ENCODE results near the gene BAIAP2L1. TPM values are rescaled to one million over a fixed set of nuclear protein-coding genes. Genes with fewer than 3 reads are reported as not detected.

Gene BAIAP2L1
- total and polyA plus RNA-seq, 2 donors (not counting 1 experiment from before 2014, with no cell fraction given), result 3.1 to 5.3 TPM

DNA sequence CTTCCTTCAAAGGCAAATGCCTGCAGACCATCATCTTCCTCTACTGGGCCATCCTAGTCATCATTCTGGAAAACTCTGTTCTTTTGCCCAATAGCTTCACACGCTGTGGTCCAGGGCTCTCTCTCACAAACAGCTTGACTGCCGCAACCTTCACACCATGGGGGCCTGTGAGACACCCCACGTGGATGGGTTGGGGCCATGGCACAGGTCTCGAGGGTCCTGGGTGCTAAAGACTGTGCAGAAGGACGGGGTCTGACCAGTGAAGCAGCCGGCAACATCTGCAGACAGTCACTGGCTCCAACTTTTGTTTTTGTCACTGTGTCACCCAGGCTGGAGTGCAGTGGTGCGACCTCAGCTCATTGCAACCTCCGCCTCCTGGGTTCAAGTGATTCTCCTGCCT is 91.3 kb downstream of the BAIAP2L1 start:
- H3K79me2 ChIP-seq (ENCODE audit: control insufficient read depth, insufficient read depth, low read length), result no peaks in the 10 kb centered on the region
- H3K9me3 ChIP-seq (ENCODE audit: control insufficient read depth, insufficient read depth, low read depth, low read length), result no peaks in the 10 kb centered on the region
- H3K27me3 ChIP-seq (ENCODE audit: control insufficient read depth, insufficient read depth, low read length), result no peaks in the 10 kb centered on the region
- TF ChIP-seq, protein P1, sequence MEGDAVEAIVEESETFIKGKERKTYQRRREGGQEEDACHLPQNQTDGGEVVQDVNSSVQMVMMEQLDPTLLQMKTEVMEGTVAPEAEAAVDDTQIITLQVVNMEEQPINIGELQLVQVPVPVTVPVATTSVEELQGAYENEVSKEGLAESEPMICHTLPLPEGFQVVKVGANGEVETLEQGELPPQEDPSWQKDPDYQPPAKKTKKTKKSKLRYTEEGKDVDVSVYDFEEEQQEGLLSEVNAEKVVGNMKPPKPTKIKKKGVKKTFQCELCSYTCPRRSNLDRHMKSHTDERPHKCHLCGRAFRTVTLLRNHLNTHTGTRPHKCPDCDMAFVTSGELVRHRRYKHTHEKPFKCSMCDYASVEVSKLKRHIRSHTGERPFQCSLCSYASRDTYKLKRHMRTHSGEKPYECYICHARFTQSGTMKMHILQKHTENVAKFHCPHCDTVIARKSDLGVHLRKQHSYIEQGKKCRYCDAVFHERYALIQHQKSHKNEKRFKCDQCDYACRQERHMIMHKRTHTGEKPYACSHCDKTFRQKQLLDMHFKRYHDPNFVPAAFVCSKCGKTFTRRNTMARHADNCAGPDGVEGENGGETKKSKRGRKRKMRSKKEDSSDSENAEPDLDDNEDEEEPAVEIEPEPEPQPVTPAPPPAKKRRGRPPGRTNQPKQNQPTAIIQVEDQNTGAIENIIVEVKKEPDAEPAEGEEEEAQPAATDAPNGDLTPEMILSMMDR (conservative IDR thresholded peaks at IDR 0.05 in 1 of 2, IDR thresholded peaks at IDR 0.05 in 1 of 2; ENCODE audit: low read depth in 1 of 2, low read length in 2 of 2), result no peak
- TF ChIP-seq EZH2 (IDR thresholded peaks at IDR 0.05; ENCODE audit: low read length, missing control alignments), result no peak
- no peak overlapping the region for H3K4me3 ChIP-seq (replicated peaks in 1 of 4; ENCODE audit: control extremely low read depth in 1 of 4, insufficient read depth in 1 of 4, low read depth in 3 of 4, low read length in 4 of 4)
- no peaks in the 10 kb centered on the region for H4K20me1 ChIP-seq (ENCODE audit: control insufficient read depth, extremely low read depth, insufficient read depth, low read length)
- H3K9ac ChIP-seq (ENCODE audit: insufficient read depth, low read length), result no peak overlapping the region
- no peak overlapping the region for H3K27ac ChIP-seq (ENCODE audit: insufficient read depth, low read length)
- H3K4me1 ChIP-seq (ENCODE audit: control insufficient read depth, extremely low read depth, insufficient read depth, low read length), result no peaks in the 10 kb centered on the region
- no peak overlapping the region for H3K4me2 ChIP-seq (ENCODE audit: extremely low read depth, insufficient read depth, low read length)
- DNase-seq (ENCODE audit: low read depth in 2 of 2), result no peak
- H2AFZ ChIP-seq (ENCODE audit: low read length), result no peak overlapping the region
- H3K36me3 ChIP-seq (ENCODE audit: control insufficient read depth, insufficient read depth, low read length), result no peaks in the 10 kb centered on the region

DNA sequence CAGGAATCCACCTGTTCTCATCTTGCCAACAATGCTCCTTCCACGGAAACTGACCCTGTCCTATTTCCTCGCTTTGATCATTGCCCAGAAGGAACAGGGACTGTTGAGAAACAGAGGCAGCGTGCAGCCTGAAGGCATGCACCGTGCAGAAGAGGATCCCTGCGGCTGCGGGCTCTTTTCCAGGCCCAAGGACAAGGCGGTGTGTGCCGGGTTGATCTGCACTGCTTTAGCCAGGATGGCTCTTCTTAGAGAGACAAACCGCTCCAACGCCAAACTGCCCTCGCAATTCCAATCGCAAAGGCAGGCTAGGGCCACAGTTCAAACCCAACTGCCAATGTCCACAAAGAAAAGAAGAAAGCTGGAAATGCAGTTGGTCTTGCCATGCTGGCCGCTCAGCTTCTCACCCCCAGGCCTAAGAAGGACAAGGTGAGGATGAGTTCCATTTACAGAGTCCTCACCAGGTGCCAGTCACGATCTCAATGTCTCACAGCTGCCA is 92.9 kb downstream of the BAIAP2L1 start:
- Histone ChIP-seq H3K4me2 (ENCODE audit: extremely low read depth, insufficient read depth, low read length) (no peak overlapping the region), H4K20me1 (ENCODE audit: control insufficient read depth, extremely low read depth, insufficient read depth, low read length) (no peaks in the 10 kb centered on the region), H2AFZ (ENCODE audit: low read length) (no peak overlapping the region), H3K9ac (ENCODE audit: insufficient read depth, low read length) (no peak overlapping the region), H3K79me2 (ENCODE audit: control insufficient read depth, insufficient read depth, low read length) (no peaks in the 10 kb centered on the region), H3K36me3 (ENCODE audit: control insufficient read depth, insufficient read depth, low read length) (peaks cover 2% of the 10 kb centered on the region), H3K9me3 (ENCODE audit: control insufficient read depth, insufficient read depth, low read depth, low read length) (no peaks in the 10 kb centered on the region), H3K27me3 (ENCODE audit: control insufficient read depth, insufficient read depth, low read length) (no peaks in the 10 kb centered on the region), H3K4me3 (replicated peaks in 1 of 4; ENCODE audit: control extremely low read depth in 1 of 4, insufficient read depth in 1 of 4, low read depth in 3 of 4, low read length in 4 of 4) (no peak overlapping the region), H3K27ac (ENCODE audit: insufficient read depth, low read length) (no peak overlapping the region), H3K4me1 (ENCODE audit: control insufficient read depth, extremely low read depth, insufficient read depth, low read length) (no peaks in the 10 kb centered on the region)
- DNase-seq (ENCODE audit: low read depth in 2 of 2), result no peak
- TF ChIP-seq, protein P1 (conservative IDR thresholded peaks at IDR 0.05 in 1 of 2, IDR thresholded peaks at IDR 0.05 in 1 of 2; ENCODE audit: low read depth in 1 of 2, low read length in 2 of 2), result no peak
- TF ChIP-seq EZH2 (IDR thresholded peaks at IDR 0.05; ENCODE audit: low read length, missing control alignments), result no peak

DNA sequence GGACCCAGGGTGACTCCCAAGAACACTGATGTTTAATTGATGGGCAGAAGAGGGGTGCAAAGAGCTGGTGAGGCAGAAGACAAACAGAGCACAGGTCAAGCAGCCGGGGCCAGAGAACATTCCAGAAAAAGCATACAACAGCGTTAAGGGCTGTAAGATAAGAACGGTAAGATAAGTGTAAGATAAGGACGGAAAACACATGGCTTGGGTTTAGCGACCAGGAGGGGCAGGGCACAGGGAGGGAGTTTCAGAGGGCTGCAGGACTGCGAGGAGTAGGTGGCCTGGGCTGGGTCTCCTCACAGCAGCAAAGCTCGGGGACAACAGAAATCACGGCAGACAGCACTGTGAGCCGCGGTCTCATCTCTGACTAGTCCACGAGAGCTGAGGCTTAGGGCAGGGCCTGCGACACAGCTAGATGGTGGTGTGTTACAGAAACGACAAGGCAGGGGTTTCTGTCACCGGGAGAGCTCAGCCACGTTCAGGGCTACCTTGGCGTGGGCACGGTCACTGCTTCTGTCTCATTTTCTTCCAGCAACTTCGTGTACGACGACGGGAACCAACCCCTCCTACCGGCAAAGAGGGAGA is 94.8 kb downstream of the BAIAP2L1 start:
- H3K4me3 ChIP-seq (replicated peaks in 1 of 4; ENCODE audit: control extremely low read depth in 1 of 4, insufficient read depth in 1 of 4, low read depth in 3 of 4, low read length in 4 of 4), result no peak overlapping the region
- H3K79me2 ChIP-seq (ENCODE audit: control insufficient read depth, insufficient read depth, low read length), result no peaks in the 10 kb centered on the region
- no peaks in the 10 kb centered on the region for H3K9me3 ChIP-seq (ENCODE audit: control insufficient read depth, insufficient read depth, low read depth, low read length)

More for the DNA sequence above, 94.8 kb downstream of the BAIAP2L1 start:
- no peaks in the 10 kb centered on the region for H3K27me3 ChIP-seq (ENCODE audit: control insufficient read depth, insufficient read depth, low read length)
- no peak overlapping the region for H3K4me2 ChIP-seq (ENCODE audit: extremely low read depth, insufficient read depth, low read length)
- H2AFZ ChIP-seq (ENCODE audit: low read length), result no peak overlapping the region
- H3K9ac ChIP-seq (ENCODE audit: insufficient read depth, low read length), result no peak overlapping the region
- TF ChIP-seq, protein P1 (conservative IDR thresholded peaks at IDR 0.05 in 1 of 2, IDR thresholded peaks at IDR 0.05 in 1 of 2; ENCODE audit: low read depth in 1 of 2, low read length in 2 of 2), result no peak
- no peak for TF ChIP-seq EZH2 (IDR thresholded peaks at IDR 0.05; ENCODE audit: low read length, missing control alignments)
- peaks cover 2% of the 10 kb centered on the region for H3K36me3 ChIP-seq (ENCODE audit: control insufficient read depth, insufficient read depth, low read length)
- no peaks in the 10 kb centered on the region for H3K4me1 ChIP-seq (ENCODE audit: control insufficient read depth, extremely low read depth, insufficient read depth, low read length)
- H3K27ac ChIP-seq (ENCODE audit: insufficient read depth, low read length), result no peak overlapping the region
- H4K20me1 ChIP-seq (ENCODE audit: control insufficient read depth, extremely low read depth, insufficient read depth, low read length), result no peaks in the 10 kb centered on the region
- no peak for DNase-seq (ENCODE audit: low read depth in 2 of 2)
